ENCODE data around the gene EIF3I.
"Not testable (repeated sequence)": the region's sequence is repeated elsewhere in the genome, so short reads cannot be mapped to it uniquely, and the experiment has no call there.

Gene EIF3I

DNA sequence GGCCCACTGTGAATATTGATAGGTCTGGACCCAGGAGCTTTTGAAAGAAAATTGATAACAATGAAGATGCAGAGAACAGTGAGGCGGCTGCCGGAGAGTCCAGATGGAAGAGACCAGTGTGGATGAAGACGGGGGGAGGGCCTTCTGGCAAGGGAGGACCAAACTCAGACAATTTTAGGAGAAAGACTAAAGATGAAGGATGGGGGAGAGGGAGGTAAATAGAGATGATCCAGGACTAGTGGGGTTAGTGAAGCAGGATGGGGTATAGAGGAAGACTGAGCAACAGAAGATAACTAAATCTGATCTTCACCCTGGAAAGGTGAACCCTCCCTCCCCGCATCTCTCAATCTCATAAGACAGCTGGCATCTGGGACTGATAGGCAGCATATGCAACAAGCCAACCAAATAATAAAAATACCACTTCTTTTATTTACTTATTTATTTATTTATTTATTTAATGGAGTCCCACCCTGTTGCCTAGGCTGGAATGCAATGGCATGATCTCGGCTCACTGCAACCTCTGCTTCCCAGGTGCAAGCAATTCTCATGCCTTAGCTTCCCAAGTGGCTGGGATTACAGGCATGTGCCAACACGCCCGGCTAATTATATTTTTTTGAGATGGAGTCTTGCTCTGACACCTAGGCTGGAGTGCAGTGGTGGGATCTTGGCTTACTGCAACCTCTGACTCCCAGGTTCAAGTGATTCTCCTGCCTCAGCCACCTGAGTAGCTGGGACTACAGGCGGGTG, 10.5 kb downstream of the EIF3I start:
- DNase-seq (ENCODE audit: low spot score), result no peak

- DNase-seq (ENCODE audit: low spot score), result no peak
Observed at GRCh38 chr1:32234792-32235191, 12.6 kb downstream of the EIF3I start.

- no peak for DNase-seq (ENCODE audit: low spot score)
Observed at GRCh38 chr1:32239337-32239736, 17.1 kb downstream of the EIF3I start.

- no peak for DNase-seq (ENCODE audit: low spot score)
Observed at GRCh38 chr1:32239790-32240139, 17.6 kb downstream of the EIF3I start.

GRCh38 chr1:32240140-32240951, 18.1 kb downstream of the EIF3I start:
- DNase-seq (ENCODE audit: low spot score), result peak; percentile 86

- DNase-seq (ENCODE audit: low spot score), result peak; percentile 78
Observed at GRCh38 chr1:32241001-32241763, 19.0 kb downstream of the EIF3I start.

- DNase-seq (ENCODE audit: low spot score), result peak; percentile 44
Observed at GRCh38 chr1:32242341-32242851, 20.2 kb downstream of the EIF3I start.

DNA sequence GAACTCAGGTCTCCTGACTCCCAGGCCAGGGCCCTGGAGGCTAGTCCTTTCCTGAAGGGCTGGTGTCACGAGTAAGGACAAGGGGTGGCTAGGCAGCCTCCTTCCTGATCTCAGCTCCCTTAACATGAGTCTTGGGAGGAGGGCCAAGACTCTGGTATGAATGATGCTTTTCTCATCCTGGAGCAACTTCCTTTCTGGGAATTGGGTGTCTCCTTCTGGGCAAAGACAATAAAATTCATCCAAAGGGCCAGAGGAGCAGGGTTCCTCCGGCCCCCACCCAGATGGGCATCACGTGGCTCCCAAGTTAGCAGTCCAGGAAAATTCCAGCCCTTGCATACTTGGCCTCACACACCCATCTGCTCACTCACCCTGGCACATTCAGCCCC, 24.7 kb downstream of the EIF3I start, which contains the start of gene FAM167B:
TSS of gene FAM167B (plus strand) at position 335 of the 386 bp plus-strand sequence. CDS start 200 bp downstream, outside the sequence.
- peak; percentile 94 for DNase-seq (ENCODE audit: low spot score)

GRCh38 chr1:32247452-32247851, 25.2 kb downstream of the EIF3I start:
- DNase-seq (ENCODE audit: low spot score), result no peak

- DNase-seq (ENCODE audit: low spot score), result peak; percentile 89
Observed at GRCh38 chr1:32247983-32248889, 26.0 kb downstream of the EIF3I start.

- DNase-seq (ENCODE audit: low spot score), result no peak
Observed at GRCh38 chr1:32249831-32250525, 27.8 kb downstream of the EIF3I start.

DNA sequence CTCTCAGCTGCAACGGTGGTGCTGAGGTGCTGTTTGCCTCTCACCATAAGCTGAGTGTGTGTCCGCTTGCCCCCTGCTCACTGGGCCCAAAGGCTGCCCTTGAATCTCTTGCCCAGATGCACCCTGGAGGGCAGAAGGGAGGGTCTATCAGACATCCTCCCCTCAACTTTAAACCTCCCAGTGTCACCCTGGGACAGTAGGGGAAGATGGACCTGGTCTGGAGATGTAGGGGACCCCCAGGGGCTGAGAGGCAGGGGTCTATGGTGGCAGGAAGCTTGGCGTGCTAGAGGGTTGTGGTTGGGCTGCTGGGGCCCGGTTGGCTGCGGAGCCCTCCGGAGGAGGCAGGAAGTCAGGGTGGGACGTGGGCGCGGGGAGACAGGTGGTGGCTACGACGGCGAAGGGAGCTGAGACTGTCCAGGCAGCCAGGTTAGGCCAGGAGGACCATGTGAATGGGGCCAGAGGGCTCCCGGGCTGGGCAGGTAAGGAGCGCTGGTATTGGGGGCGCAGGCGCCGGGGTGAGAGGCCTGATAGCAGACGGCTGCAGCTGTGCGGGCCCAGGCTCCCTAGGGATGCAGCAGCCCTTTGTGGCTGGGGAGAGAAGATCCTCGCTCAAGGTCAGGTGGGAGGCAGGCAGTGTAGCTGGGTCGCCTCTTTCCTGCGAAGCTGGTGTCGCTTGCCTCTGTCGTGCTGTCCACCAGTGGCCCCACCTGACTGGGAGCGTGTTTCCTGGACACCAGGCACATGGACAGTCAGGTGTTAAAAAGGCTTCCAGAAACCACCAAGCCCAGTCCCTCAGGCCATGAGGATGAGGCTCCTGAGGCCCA, 28.9 kb downstream of the EIF3I start, which contains the start of gene LCK:
TSS of gene LCK (plus strand) at position 373 of the 824 bp plus-strand sequence. CDS start 23,065 bp downstream, outside the sequence.
- DNase-seq (ENCODE audit: low spot score), result no peak

GRCh38 chr1:32255072-32256071, 33.2 kb downstream of the EIF3I start:
- no peak for DNase-seq (ENCODE audit: low spot score)

DNA sequence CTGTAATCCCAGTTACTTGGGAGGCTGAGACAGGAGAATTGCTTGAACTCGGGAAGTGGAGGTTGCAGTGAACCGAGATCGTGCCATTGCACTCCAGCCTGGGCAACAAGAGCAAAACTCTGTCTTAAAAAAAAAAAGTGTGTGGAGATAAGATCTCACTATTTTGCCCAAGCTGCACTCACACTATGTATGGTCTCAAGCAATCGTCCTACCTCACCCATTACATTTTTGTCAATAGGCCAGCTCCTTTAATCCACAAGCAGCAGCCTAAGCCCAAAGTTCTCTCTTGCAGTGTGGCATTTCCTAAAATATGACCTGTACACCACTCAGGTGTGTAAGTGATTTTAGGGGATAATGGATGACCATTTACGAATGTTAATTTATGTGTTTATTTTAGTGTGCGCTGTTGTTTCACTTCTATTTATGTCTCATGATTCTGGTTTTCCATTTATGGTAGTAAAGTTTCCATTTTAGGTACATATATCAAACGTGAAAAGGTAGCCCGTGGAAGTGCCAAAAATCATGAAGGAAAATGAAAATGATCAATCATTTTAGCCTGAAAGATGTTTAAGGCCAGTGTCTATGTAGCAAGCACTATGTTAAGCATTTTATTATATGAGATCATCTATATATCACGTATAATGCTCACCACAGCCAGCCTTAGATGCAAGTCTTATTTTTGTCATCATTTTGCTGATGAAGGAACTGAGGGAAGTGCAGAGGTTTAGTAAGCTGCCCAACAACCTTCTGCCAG, 34.4 kb downstream of the EIF3I start:
- no peak for DNase-seq (ENCODE audit: low spot score)

DNA sequence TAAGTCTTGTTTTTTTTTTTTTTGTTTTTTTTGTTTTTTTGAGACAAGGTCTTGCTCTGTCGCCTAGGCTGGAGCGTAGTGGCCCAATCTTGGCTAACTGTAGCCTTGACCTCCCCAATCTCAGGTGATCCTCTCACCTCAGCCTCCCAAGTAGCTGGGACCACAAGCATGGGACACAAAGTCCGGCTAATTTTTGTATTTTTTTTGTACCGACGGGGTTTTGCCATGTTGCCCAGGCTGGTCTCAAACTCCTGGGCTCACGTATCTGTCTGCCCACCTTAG, 35.0 kb downstream of the EIF3I start:
- DNase-seq (ENCODE audit: low spot score), result no peak

DNA sequence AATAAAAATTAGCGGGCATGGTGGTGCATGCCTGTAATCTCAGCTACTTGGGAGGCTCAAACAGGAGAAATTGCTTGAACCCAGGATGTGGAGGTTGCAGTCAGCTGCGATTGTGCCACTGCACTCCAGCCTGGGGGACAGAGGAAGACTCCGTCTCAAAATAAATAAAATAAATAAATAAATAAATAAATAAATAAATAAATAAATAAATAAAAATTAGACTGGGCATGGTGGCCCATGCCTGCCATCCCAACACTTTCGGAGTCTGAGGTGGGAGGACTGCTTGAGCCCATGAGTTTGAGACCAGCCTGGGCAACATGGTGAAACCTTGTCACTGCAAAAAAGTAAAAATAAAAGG, 41.0 kb downstream of the EIF3I start:
- not testable (repeated sequence) for DNase-seq (ENCODE audit: low spot score)

- no peak for DNase-seq (ENCODE audit: low spot score)
Observed at GRCh38 chr1:32263744-32264143, 41.5 kb downstream of the EIF3I start.

DNA sequence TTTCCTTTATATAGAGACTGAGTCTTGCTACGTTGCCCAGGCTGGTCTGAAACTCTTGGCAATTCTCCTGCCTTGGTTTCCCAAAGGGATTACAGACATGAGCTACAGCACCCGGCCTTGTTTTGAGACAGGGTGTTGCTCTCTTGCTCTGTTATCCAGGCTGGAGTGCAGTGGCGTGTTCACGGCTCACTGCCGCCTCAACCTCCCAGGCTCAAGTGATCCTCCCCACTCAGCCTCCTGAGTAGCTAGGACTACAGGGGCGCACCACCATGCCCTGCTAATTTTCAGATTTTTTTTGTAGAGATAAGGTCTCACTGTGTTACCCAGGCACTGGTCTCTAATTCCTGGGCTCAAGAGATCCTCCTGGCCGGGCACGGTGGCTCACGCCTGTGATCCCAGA, 43.6 kb downstream of the EIF3I start:
- DNase-seq (ENCODE audit: low spot score), result no peak
